Measurements from ENCODE around the gene ANTXR1.

- TF ChIP-seq, protein P1, sequence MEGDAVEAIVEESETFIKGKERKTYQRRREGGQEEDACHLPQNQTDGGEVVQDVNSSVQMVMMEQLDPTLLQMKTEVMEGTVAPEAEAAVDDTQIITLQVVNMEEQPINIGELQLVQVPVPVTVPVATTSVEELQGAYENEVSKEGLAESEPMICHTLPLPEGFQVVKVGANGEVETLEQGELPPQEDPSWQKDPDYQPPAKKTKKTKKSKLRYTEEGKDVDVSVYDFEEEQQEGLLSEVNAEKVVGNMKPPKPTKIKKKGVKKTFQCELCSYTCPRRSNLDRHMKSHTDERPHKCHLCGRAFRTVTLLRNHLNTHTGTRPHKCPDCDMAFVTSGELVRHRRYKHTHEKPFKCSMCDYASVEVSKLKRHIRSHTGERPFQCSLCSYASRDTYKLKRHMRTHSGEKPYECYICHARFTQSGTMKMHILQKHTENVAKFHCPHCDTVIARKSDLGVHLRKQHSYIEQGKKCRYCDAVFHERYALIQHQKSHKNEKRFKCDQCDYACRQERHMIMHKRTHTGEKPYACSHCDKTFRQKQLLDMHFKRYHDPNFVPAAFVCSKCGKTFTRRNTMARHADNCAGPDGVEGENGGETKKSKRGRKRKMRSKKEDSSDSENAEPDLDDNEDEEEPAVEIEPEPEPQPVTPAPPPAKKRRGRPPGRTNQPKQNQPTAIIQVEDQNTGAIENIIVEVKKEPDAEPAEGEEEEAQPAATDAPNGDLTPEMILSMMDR (conservative IDR thresholded peaks at IDR 0.05; ENCODE audit: low read length) = no peak
- no peak for TF ChIP-seq EZH2phosphoT487 (IDR thresholded peaks at IDR 0.05; ENCODE audit: borderline replicate concordance)
Measured at GRCh38 chr2:69253112-69253511, 240.1 kb downstream of the ANTXR1 start.
